ENCODE data around the gene SPECC1.

- TF ChIP-seq CTCF (conservative IDR thresholded peaks at IDR 0.05; ENCODE audit: low read depth, low read length): no peak
- TF ChIP-seq EZH2 (IDR thresholded peaks at IDR 0.05; ENCODE audit: low read length, unreplicated experiment): no peak
- TF ChIP-seq EZH2phosphoT487 (IDR thresholded peaks at IDR 0.05; ENCODE audit: borderline replicate concordance, low read length): no peak
Observed at GRCh38 chr17:20151174-20151573, 142.0 kb downstream of the SPECC1 start.

Data from PC-3 (cell line).